Esophagus squamous epithelium (tissue), 5 donors: ENCODE measurements around the gene RALGAPA1. TPM values are rescaled to one million over a fixed set of nuclear protein-coding genes. Genes with fewer than 3 reads are reported as not detected.
"Not testable (repeated sequence)": the region's sequence is repeated elsewhere in the genome, so short reads cannot be mapped to it uniquely, and the experiment has no call there.

Source experiments
- DNase-seq: peaks from one replicate; lab custom pipeline; 2025; lab: John Stamatoyannopoulos, UW
- H3K27ac ChIP-seq, 4 donors: fragments of 200-600 bp; sonication (generic); one replicate each; pipeline ENCODE4 v1.5.1; 2016 to 2019; ENCODE audit warnings: mild to moderate bottlenecking in 1 of 4
- H3K27me3 ChIP-seq, 4 donors: fragments of 200-600 bp; sonication (generic); 1 replicate in 3 of 4; 2 replicates in 1 of 4; pipeline versions ENCODE4 v1.5.1 to v1.6.0; 2017 to 2021; ENCODE audit warnings: antibody characterized with exemption in 1 of 4
- H3K36me3 ChIP-seq, 3 donors: fragments of 200-600 bp; sonication (generic); one replicate each; pipeline ENCODE4 v1.5.1; 2016 to 2019
- H3K4me1 ChIP-seq, 3 donors: fragments of 200-600 bp; sonication (generic); one replicate each; pipeline ENCODE4 v1.5.1; 2017 to 2019
- H3K4me3 ChIP-seq, 4 donors: fragments of 200-600 bp; sonication (generic); 1 replicate in 3 of 4; 2 replicates in 1 of 4; pipeline ENCODE4 v1.5.1; 2016 to 2019; ENCODE audit warnings: mild to moderate bottlenecking in 2 of 4, moderate library complexity in 1 of 4
- H3K9me3 ChIP-seq, 3 donors: fragments of 200-600 bp; sonication (generic); one replicate each; pipeline ENCODE4 v1.5.1; 2016 to 2019
- POLR2A ChIP-seq, 4 donors: fragments of 450-650 bp; IDR thresholded peaks; one replicate each; pipeline ENCODE4 v1.6.1; 2017; ENCODE audit warnings: antibody characterized with exemption in 4 of 4, mild to moderate bottlenecking in 4 of 4, moderate library complexity in 3 of 4
- WGBS, 2 donors: methylation state at CpG; one replicate each; pipeline ENCODE4 v1.1.5; 2018; 5-methylcytosine and 5-hydroxymethylcytosine counted together
- intact Hi-C: fragments of 100-400 bp; cut with DNase I; formaldehyde crosslinking; loops from one replicate; pipeline ENCODE4 v1.15.0; 2022
- total RNA-seq, 4 donors: library from RNA; depleted of rRNA; stranded (reverse); fragments of >200 nt; gene quantifications; one replicate each; pipeline ENCODE4 v1.1.0, GENCODE V29; 2016
- TF ChIP-seq, protein P1 (sequence below), 6 experiments: fragments of 450-650 bp in 4 of 6; fragments of 200-600 bp in 2 of 6; sonication (generic) in 2 of 6; IDR thresholded peaks; one replicate each; pipeline ENCODE4 v1.5.1; 2016 to 2019; ENCODE audit warnings: antibody characterized with exemption in 6 of 6, mild to moderate bottlenecking in 4 of 6, moderate library complexity in 4 of 6
- donor health status: DM: yes; HTN: yes; CAD: no.

RALGAPA1 gene
- total RNA-seq, 4 donors from 2014 or later = 22.5 to 78.6 (median 39.8) TPM

DNA sequence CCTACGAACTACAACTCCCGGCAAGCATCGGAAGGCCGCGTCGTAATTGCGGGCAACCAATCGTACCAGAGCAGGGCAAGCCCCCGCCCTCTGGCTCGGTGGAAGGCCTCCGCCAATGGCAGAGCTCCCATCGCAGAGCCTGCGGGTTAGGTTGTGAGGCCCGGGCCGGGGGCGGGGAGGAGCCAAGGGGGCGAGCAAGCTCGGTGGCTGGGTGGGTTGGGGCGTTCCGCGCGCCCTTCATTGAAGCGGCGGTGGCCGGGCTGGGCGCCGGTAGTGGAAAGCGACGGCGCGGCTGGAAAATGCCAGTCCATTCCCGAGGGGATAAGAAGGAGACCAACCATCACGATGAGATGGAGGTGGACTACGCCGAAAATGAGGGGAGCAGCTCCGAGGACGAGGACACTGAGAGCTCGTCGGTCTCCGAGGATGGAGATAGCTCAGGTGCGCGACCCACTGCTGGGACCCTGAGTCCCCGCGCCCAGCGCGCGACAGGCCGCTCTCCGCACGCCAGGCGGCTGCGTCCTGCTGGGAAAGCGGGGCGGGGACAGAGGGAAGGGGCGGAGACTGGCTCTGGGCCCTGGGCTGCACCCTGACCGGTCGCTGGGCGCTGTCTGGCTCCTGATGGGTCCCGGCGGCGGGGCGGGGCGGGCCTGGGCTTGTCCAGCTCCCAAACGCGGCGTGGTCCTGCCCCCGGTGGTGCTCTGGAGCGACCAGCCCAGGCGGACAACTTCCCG is 17.3 kb upstream of the RALGAPA1 start, which contains the start of gene BRMS1L:
Gene BRMS1L, plus strand, starts transcription at position 121 of the 734 bp plus-strand sequence. Its CDS starts 179 bp downstream, at position 300.
- intact Hi-C loops = no loop called here
- peak within 1 kb of the TSS; percentile 73 to 98 (median 78) for H3K4me3 ChIP-seq
- H3K9me3 ChIP-seq = no peaks in the 10 kb centered on the region
- peaks cover 7 to 42% (median 11%) of the 10 kb centered on the region in 3 donors for H3K4me1 ChIP-seq
- H3K27ac ChIP-seq = peak within 1 kb of the TSS; percentile 93 to 100 (median 99)
- DNase-seq = peak; percentile 96
- TF ChIP-seq POLR2A (IDR thresholded peaks at IDR 0.05) = peak in 2 of 4 donors; percentile 58 to 91
- TF ChIP-seq, protein P1, sequence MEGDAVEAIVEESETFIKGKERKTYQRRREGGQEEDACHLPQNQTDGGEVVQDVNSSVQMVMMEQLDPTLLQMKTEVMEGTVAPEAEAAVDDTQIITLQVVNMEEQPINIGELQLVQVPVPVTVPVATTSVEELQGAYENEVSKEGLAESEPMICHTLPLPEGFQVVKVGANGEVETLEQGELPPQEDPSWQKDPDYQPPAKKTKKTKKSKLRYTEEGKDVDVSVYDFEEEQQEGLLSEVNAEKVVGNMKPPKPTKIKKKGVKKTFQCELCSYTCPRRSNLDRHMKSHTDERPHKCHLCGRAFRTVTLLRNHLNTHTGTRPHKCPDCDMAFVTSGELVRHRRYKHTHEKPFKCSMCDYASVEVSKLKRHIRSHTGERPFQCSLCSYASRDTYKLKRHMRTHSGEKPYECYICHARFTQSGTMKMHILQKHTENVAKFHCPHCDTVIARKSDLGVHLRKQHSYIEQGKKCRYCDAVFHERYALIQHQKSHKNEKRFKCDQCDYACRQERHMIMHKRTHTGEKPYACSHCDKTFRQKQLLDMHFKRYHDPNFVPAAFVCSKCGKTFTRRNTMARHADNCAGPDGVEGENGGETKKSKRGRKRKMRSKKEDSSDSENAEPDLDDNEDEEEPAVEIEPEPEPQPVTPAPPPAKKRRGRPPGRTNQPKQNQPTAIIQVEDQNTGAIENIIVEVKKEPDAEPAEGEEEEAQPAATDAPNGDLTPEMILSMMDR (IDR thresholded peaks at IDR 0.05) = peak in 1 of 6 experiments; percentile 9
- H3K27me3 ChIP-seq = no peaks in the 10 kb centered on the region
- H3K36me3 ChIP-seq = peaks cover 0 to 2% (median 0%) of the 10 kb centered on the region in 3 donors
- WGBS, 2 donors = 0% methylated on average over 15 to 18 of the region's 70 CpGs

DNA sequence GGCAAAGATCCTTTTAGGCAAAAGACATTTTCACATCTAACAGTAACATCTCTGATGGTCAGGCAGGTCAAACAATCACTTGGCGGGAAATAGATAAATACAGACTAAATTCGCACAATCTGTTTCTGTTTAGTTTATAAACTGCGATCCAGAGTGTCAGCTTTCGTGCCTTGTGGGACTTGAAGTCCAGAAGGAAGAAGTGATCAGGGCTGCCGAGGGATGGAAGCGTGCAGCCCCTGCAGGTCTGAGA is 16.8 kb upstream of the RALGAPA1 start:
- no peaks in the 10 kb centered on the region for H3K9me3 ChIP-seq
- WGBS, 2 donors = 0% methylated on average over 5 of the region's 6 CpGs
- H3K27me3 ChIP-seq = no peaks in the 10 kb centered on the region
- peaks cover 7 to 43% (median 11%) of the 10 kb centered on the region in 3 donors for H3K4me1 ChIP-seq
- peak overlapping the region; percentile 73 to 98 (median 78) for H3K4me3 ChIP-seq
- intact Hi-C loops = no loop called here
- TF ChIP-seq POLR2A (IDR thresholded peaks at IDR 0.05) = no peak
- TF ChIP-seq, protein P1 (IDR thresholded peaks at IDR 0.05) = no peak
- H3K27ac ChIP-seq = peak overlapping the region; percentile 93 to 100 (median 99)
- DNase-seq = no peak
- no peaks in the 10 kb centered on the region for H3K36me3 ChIP-seq

DNA sequence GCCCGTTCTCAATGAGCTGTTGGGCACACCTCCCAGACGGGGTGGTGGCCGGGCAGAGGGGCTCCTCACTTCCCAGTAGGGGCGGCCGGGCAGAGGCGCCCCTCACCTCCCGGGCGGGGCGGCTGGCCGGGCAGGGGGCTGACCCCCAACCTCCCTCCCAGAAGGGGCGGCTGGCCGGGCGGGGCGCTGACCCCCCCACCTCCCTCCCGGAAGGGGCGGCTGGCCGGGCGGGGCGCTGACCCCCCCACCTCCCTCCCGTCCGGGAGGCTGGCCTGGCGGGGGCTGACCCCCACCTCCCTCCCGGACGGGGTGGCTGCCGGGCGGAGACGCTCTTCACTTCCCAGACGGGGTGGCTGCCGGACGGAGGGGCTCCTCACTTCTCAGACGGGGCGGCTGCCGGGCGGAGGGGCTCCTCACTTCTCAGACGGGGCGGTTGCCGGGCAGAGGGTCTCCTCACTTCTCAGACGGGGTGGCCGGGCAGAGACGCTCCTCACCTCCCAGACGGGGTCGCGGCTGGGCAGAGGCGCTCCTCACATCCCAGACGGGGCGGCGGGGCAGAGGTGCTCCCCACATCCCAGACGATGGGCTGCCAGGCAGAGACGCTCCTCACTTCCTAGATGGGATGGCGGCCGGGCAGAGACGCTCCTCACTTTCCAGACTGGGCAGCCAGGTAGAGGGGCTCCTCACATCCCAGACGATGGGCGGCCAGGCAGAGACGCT is 15.5 kb upstream of the RALGAPA1 start:
- WGBS, 2 donors = no CpG with 5 or more reads among the region's 55 CpGs
- DNase-seq = not testable (repeated sequence)

DNA sequence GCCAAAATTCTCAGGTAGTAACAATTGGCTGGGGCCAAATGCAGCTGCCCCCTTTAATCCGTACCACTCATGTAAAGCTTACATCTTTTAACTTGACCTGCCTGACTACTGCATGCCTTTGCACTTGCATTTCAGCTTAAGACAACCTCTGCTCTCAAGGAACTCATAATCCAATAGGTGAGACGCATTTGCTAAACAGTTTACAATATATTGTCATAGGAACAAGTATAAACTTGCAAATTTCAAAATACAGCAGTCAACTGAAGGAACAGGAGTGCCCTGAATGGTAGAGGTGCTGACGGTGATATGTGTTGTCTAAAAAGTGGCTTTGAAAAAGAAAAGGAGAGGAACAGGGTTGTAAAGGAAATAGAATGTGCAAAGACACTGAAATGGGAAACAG is 13.4 kb upstream of the RALGAPA1 start:
- DNase-seq = no peak
- H3K4me1 ChIP-seq = peaks cover 9 to 43% (median 11%) of the 10 kb centered on the region in 3 donors
- no peaks in the 10 kb centered on the region for H3K36me3 ChIP-seq
- WGBS, 2 donors = 30 to 35% methylated on average over 3 of the region's 3 CpGs
- no peak overlapping the region for H3K4me3 ChIP-seq
- H3K9me3 ChIP-seq = no peaks in the 10 kb centered on the region
- H3K27ac ChIP-seq = peak overlapping the region in 3 of 4 donors; percentile 37 to 51 (median 42)
- no peaks in the 10 kb centered on the region for H3K27me3 ChIP-seq
- intact Hi-C loops = no loop called here
- TF ChIP-seq POLR2A (IDR thresholded peaks at IDR 0.05) = no peak
- TF ChIP-seq, protein P1 (IDR thresholded peaks at IDR 0.05) = no peak

More for the DNA sequence above, 15.5 kb upstream of the RALGAPA1 start:
- H3K9me3 ChIP-seq, H3K36me3 ChIP-seq, intact Hi-C loops, H3K27me3 ChIP-seq, H3K27ac ChIP-seq: not testable (repeated sequence)
- H3K4me3 ChIP-seq = peak overlapping the region in 3 of 4 donors; percentile 76 to 98 (median 79)
- peaks cover 10 to 50% (median 11%) of the 10 kb centered on the region in 3 donors for H3K4me1 ChIP-seq

DNA sequence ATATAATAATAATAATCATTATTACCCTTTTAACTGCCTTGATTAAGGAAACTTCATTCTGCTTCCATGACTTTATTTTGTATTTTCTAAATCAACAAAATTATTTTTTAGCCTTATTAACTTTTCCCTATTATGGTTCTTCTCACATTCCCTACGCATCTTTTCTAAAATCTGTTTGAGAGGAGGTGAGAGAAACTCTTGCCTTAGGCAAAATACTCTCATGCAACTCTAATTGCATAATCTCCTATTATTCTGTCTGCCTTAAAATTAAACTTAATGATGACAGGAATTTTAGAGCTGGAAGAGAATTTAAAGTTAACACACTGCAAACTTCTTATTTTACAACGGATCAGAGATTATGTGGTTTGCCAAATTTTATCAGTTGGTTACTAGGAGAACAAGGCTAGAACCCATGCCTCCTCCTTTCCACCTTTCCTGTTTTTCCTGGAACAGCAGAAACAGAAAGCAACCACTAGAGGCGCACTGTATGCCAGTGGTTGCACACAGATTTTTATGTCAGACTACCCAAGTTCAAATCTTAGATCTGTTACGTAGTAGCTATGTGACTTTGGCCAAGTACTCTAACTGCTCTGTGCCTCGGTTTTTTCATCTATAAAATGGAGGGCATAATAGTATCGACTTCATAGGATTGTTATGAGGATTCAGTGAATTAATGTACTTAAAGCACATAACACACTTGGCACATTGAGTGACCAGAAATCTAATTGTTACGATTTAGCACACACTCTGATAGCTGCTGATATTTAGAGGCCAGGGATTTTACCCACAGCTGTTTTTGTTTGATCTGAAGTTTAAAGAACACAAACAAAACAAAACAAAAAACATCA is 12.7 kb upstream of the RALGAPA1 start:
- Histone ChIP-seq H3K4me1 (peaks cover 4 to 37% (median 11%) of the 10 kb centered on the region in 3 donors), H3K27me3 (no peaks in the 10 kb centered on the region), H3K36me3 (no peaks in the 10 kb centered on the region), H3K4me3 (no peak overlapping the region), H3K27ac (peak overlapping the region in 2 of 4 donors; percentile 37 to 51), H3K9me3 (no peaks in the 10 kb centered on the region)
- intact Hi-C loops = no loop called here
- DNase-seq = no peak
- no peak for TF ChIP-seq POLR2A (IDR thresholded peaks at IDR 0.05)
- TF ChIP-seq, protein P1 (IDR thresholded peaks at IDR 0.05) = peak; percentile 44 to 76 (median 62)
- WGBS, 2 donors = 22 to 27% methylated on average over 7 of the region's 7 CpGs
